ENCODE measurements around the gene BCAS3.

Gene BCAS3

DNA sequence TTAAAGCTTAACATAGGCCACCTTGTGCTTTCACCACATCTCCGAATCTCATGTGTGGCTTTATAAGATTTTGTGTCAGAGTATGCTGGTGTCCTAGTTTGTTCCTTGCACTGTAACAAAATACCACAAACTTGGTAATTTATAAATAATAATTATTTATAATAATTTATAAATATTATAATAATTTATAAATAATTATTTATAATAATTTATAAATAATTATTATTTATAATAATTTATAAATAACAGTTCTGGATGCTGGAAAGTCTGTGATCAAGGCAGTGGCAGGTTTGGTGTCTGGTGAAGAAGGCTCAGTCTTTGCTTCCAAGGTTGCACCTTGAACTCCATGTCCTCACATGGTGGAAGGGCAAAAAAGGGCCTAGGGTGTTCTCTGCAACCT lies 147.7 kb downstream of the BCAS3 start:
- no peak overlapping the region for H3K4me3 Mint-ChIP-seq
- no peaks in the 10 kb centered on the region for H3K27me3 Mint-ChIP-seq
- H3K36me3 Mint-ChIP-seq (ENCODE audit: insufficient read depth): no peaks in the 10 kb centered on the region
- no peaks in the 10 kb centered on the region for H3K9me3 Mint-ChIP-seq
- H3K27ac Mint-ChIP-seq (ENCODE audit: low read depth): no peak overlapping the region
- DNase-seq (ENCODE audit: low spot score in 2 of 2): no peak
- no peaks in the 10 kb centered on the region for H3K4me1 Mint-ChIP-seq
- no peak for ATAC-seq (replicated peaks; ENCODE audit: extremely low read depth, poor library complexity, severe bottlenecking)

GRCh38 chr17:60827943-60828342 lies 150.3 kb downstream of the BCAS3 start:
- no peaks in the 10 kb centered on the region for H3K9me3 Mint-ChIP-seq

DNA sequence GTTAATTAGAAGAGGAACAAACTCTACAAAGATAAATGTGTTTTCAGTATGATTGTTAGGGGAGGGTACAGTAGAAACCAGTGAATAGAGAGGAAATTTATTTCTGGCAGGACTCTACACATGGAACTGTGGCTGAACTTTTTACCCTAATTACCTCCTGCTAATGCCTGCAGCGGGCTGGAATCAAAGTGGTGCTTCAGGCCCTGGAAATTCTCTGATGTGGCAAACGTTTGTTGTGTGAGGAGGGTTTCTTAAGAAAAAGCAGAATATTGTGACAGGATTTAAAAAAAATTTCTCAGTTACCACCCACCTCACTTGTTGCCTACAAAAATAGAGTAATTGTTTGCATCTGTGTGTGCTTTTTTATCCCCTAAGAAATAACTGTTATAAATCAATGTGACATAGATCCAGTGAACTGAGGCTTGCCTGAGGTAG lies 154.5 kb downstream of the BCAS3 start:
- no peak overlapping the region for H3K27ac Mint-ChIP-seq (ENCODE audit: low read depth)
- no peaks in the 10 kb centered on the region for H3K27me3 Mint-ChIP-seq
- no peaks in the 10 kb centered on the region for H3K4me1 Mint-ChIP-seq
- DNase-seq (ENCODE audit: low spot score in 2 of 2): no peak
- no peak overlapping the region for H3K4me3 Mint-ChIP-seq
- H3K9me3 Mint-ChIP-seq: no peaks in the 10 kb centered on the region
- no peak for ATAC-seq (replicated peaks; ENCODE audit: extremely low read depth, poor library complexity, severe bottlenecking)
- H3K36me3 Mint-ChIP-seq (ENCODE audit: insufficient read depth): no peaks in the 10 kb centered on the region

More at GRCh38 chr17:60827943-60828342, 150.3 kb downstream of the BCAS3 start:
- Mint-ChIP-seq H3K27ac (ENCODE audit: low read depth) (no peak overlapping the region), H3K4me1 (no peaks in the 10 kb centered on the region), H3K36me3 (ENCODE audit: insufficient read depth) (no peaks in the 10 kb centered on the region), H3K27me3 (no peaks in the 10 kb centered on the region), H3K4me3 (no peak overlapping the region)
- ATAC-seq (replicated peaks; ENCODE audit: extremely low read depth, poor library complexity, severe bottlenecking) (no peak), DNase-seq (ENCODE audit: low spot score in 2 of 2) (no peak)

GRCh38 chr17:60832631-60833030 lies 155.0 kb downstream of the BCAS3 start:
- Mint-ChIP-seq H3K36me3 (ENCODE audit: insufficient read depth) (no peaks in the 10 kb centered on the region), H3K27me3 (no peaks in the 10 kb centered on the region), H3K4me1 (no peaks in the 10 kb centered on the region), H3K4me3 (no peak overlapping the region), H3K9me3 (no peaks in the 10 kb centered on the region), H3K27ac (ENCODE audit: low read depth) (no peak overlapping the region)
- ATAC-seq (replicated peaks; ENCODE audit: extremely low read depth, poor library complexity, severe bottlenecking) (no peak), DNase-seq (ENCODE audit: low spot score in 2 of 2) (no peak)

DNA sequence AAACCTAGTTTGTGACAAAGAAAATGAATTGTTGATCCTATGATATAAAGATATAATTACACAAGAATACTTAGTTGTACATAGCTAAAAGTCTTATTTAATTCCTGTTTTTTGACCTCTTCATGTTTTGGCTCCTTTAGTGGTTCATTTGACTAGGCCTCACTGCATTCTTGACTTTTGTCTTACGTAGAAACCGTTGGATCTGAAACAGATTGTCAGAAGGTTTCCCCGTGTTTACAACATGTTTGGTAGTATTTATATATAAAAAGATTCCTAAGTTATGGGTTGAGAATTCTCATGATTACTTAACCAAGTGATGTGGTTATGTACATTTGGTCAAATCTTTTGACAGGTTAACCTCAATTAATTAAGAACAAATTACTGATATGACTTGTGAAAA lies 162.8 kb downstream of the BCAS3 start:
- Mint-ChIP-seq H3K9me3 (no peaks in the 10 kb centered on the region), H3K36me3 (ENCODE audit: insufficient read depth) (no peaks in the 10 kb centered on the region)

DNA sequence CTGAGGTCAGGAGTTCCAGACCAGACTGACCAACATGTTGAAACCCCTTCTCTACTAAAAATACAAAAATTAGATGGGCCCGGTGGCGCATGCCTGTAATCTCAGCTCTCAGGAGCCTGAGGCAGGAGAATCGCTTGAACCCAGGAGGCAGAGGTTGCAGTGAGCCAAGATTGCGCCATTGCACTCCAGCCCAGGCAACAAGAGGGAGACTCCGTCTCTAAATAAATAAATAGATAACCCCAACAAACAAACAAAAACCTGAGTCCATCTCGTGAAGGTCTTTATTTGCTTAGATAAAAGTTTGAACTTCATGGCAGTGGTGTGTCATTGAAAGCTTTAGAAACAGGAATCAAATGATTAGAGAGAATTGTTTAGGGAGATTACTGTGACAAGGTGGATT lies 167.4 kb downstream of the BCAS3 start:
- Mint-ChIP-seq H3K36me3 (ENCODE audit: insufficient read depth) (no peaks in the 10 kb centered on the region), H3K9me3 (no peaks in the 10 kb centered on the region), H3K27ac (ENCODE audit: low read depth) (no peak overlapping the region), H3K4me1 (peaks cover 16% of the 10 kb centered on the region), H3K4me3 (no peak overlapping the region), H3K27me3 (no peaks in the 10 kb centered on the region)
- DNase-seq (ENCODE audit: low spot score in 2 of 2): no peak
- no peak for ATAC-seq (replicated peaks; ENCODE audit: extremely low read depth, poor library complexity, severe bottlenecking)

More for the DNA sequence above, 162.8 kb downstream of the BCAS3 start:
- ATAC-seq (replicated peaks; ENCODE audit: extremely low read depth, poor library complexity, severe bottlenecking) (no peak), DNase-seq (ENCODE audit: low spot score in 2 of 2) (no peak)
- H3K27ac Mint-ChIP-seq (ENCODE audit: low read depth): no peak overlapping the region
- H3K4me1 Mint-ChIP-seq: peaks cover 5% of the 10 kb centered on the region
- no peak overlapping the region for H3K4me3 Mint-ChIP-seq
- no peaks in the 10 kb centered on the region for H3K27me3 Mint-ChIP-seq

DNA sequence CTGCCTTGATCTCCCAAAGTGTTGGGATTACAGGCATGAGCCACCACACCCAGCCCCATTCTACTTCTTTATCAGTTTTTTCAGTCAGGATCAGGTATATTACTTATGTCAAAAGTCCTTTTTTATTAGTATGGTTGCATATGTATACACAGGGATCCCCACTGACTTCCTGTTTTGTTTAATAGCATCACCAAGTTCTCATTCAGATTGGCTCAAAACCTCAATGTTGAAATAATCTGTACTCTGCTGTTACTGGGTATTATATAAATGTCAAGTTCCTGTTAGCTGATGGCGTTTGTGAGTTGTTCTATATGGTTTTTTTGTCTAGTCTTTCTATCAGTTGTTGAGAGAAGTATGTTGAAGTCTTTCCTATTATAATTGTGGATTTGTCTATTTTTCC lies 168.5 kb downstream of the BCAS3 start:
- Mint-ChIP-seq H3K36me3 (ENCODE audit: insufficient read depth) (no peaks in the 10 kb centered on the region), H3K4me1 (peaks cover 16% of the 10 kb centered on the region)

DNA sequence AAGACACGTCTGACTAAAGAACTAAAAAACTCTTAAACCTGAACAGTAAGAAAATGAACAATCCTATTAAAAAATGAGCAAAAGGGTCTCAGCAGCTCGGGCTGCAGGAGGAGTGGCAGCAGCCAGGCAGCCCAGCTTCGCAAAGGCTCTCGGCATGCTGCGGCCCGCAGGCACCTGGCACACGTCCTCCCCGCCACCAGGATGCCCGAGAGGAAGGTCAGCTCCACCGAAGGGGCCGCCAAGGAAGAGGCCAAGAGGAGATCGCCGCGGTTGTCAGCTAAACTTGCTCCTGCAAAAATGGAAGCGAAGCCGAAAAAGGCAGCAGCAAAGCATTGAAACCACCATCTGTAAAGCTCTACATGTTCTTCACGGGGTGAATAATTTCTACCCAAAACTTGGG lies 173.5 kb downstream of the BCAS3 start:
- Mint-ChIP-seq H3K27ac (ENCODE audit: low read depth) (no peak overlapping the region), H3K4me1 (peaks cover 9% of the 10 kb centered on the region)

More for the DNA sequence above, 168.5 kb downstream of the BCAS3 start:
- ATAC-seq (replicated peaks; ENCODE audit: extremely low read depth, poor library complexity, severe bottlenecking): no peak
- DNase-seq (ENCODE audit: low spot score in 2 of 2): no peak
- H3K4me3 Mint-ChIP-seq: no peak overlapping the region
- no peaks in the 10 kb centered on the region for H3K27me3 Mint-ChIP-seq
- H3K9me3 Mint-ChIP-seq: no peaks in the 10 kb centered on the region
- H3K27ac Mint-ChIP-seq (ENCODE audit: low read depth): no peak overlapping the region

GRCh38 chr17:60857556-60858080 lies 180.0 kb downstream of the BCAS3 start:
- H3K4me1 Mint-ChIP-seq: peaks cover 6% of the 10 kb centered on the region
- no peaks in the 10 kb centered on the region for H3K27me3 Mint-ChIP-seq
- no peaks in the 10 kb centered on the region for H3K9me3 Mint-ChIP-seq
- H3K27ac Mint-ChIP-seq (ENCODE audit: low read depth): no peak overlapping the region
- DNase-seq (ENCODE audit: low spot score in 2 of 2) (no peak), ATAC-seq (replicated peaks; ENCODE audit: extremely low read depth, poor library complexity, severe bottlenecking) (no peak)
- H3K4me3 Mint-ChIP-seq: no peak overlapping the region
- peaks cover 5% of the 10 kb centered on the region for H3K36me3 Mint-ChIP-seq (ENCODE audit: insufficient read depth)

More for the DNA sequence above, 173.5 kb downstream of the BCAS3 start:
- Mint-ChIP-seq H3K27me3 (no peaks in the 10 kb centered on the region), H3K4me3 (no peak overlapping the region), H3K36me3 (ENCODE audit: insufficient read depth) (no peaks in the 10 kb centered on the region), H3K9me3 (no peaks in the 10 kb centered on the region)
- DNase-seq (ENCODE audit: low spot score in 2 of 2): no peak
- no peak for ATAC-seq (replicated peaks; ENCODE audit: extremely low read depth, poor library complexity, severe bottlenecking)

GRCh38 chr17:60862482-60862881 lies 184.8 kb downstream of the BCAS3 start:
- H3K27me3 Mint-ChIP-seq: no peaks in the 10 kb centered on the region
- no peak overlapping the region for H3K27ac Mint-ChIP-seq (ENCODE audit: low read depth)
- ATAC-seq (replicated peaks; ENCODE audit: extremely low read depth, poor library complexity, severe bottlenecking) (no peak), DNase-seq (ENCODE audit: low spot score in 2 of 2) (no peak)
- H3K4me1 Mint-ChIP-seq: peaks cover 26% of the 10 kb centered on the region
- H3K9me3 Mint-ChIP-seq: no peaks in the 10 kb centered on the region
- peaks cover 5% of the 10 kb centered on the region for H3K36me3 Mint-ChIP-seq (ENCODE audit: insufficient read depth)
- H3K4me3 Mint-ChIP-seq: no peak overlapping the region

- H3K9me3 Mint-ChIP-seq: no peaks in the 10 kb centered on the region
- peaks cover 26% of the 10 kb centered on the region for H3K4me1 Mint-ChIP-seq
- no peaks in the 10 kb centered on the region for H3K27me3 Mint-ChIP-seq
- peaks cover 1% of the 10 kb centered on the region for H3K36me3 Mint-ChIP-seq (ENCODE audit: insufficient read depth)
- peak overlapping the region; percentile 66 for H3K4me3 Mint-ChIP-seq
- ATAC-seq (replicated peaks; ENCODE audit: extremely low read depth, poor library complexity, severe bottlenecking) (peak; percentile 36), DNase-seq (ENCODE audit: low spot score in 2 of 2) (no peak)
- peak overlapping the region; percentile 74 for H3K27ac Mint-ChIP-seq (ENCODE audit: low read depth)
Measured at GRCh38 chr17:60863892-60864707, 186.4 kb downstream of the BCAS3 start.

GRCh38 chr17:60864708-60865005 lies 187.0 kb downstream of the BCAS3 start:
- no peaks in the 10 kb centered on the region for H3K27me3 Mint-ChIP-seq
- peaks cover 1% of the 10 kb centered on the region for H3K36me3 Mint-ChIP-seq (ENCODE audit: insufficient read depth)
- peaks cover 26% of the 10 kb centered on the region for H3K4me1 Mint-ChIP-seq
- H3K27ac Mint-ChIP-seq (ENCODE audit: low read depth): peak overlapping the region; percentile 74
- no peaks in the 10 kb centered on the region for H3K9me3 Mint-ChIP-seq
- ATAC-seq (replicated peaks; ENCODE audit: extremely low read depth, poor library complexity, severe bottlenecking) (no peak), DNase-seq (ENCODE audit: low spot score in 2 of 2) (no peak)
- H3K4me3 Mint-ChIP-seq: peak overlapping the region; percentile 66

- no peaks in the 10 kb centered on the region for H3K4me1 Mint-ChIP-seq
- H3K4me3 Mint-ChIP-seq: no peak overlapping the region
- H3K27ac Mint-ChIP-seq (ENCODE audit: low read depth): no peak overlapping the region
- H3K9me3 Mint-ChIP-seq: no peaks in the 10 kb centered on the region
- H3K36me3 Mint-ChIP-seq (ENCODE audit: insufficient read depth): peaks cover 4% of the 10 kb centered on the region
- ATAC-seq (replicated peaks; ENCODE audit: extremely low read depth, poor library complexity, severe bottlenecking): no peak
- DNase-seq (ENCODE audit: low spot score in 2 of 2): no peak
- no peaks in the 10 kb centered on the region for H3K27me3 Mint-ChIP-seq
Measured at GRCh38 chr17:60874772-60875171, 197.1 kb downstream of the BCAS3 start.

Data from central memory CD8-positive, alpha-beta T cell (primary cell).